Mammary epithelial cell (primary cell): ENCODE results near the gene C16orf74.

Experiments
- CTCF ChIP-seq, 2 donors: IDR thresholded peaks in 1 of 2; conservative IDR thresholded peaks in 1 of 2; 2 replicates each; pipeline ENCODE4 v1.5.1; 2011 to 2012; ENCODE audit warnings: inconsistent platforms in 2 of 2, low read length in 2 of 2, mild to moderate bottlenecking in 2 of 2, control low read depth in 1 of 2, low read depth in 1 of 2; ENCODE audit not compliant: insufficient read depth in 1 of 2; ENCODE audit errors: extremely low read depth in 1 of 2
- EZH2 ChIP-seq: IDR thresholded peaks from 2 replicates; pipeline ENCODE4 v1.6.1; 2012; ENCODE audit warnings: low read length, inconsistent platforms, borderline replicate concordance

GRCh38 chr16:85752511-85753420 is 1.9 kb upstream of the C16orf74 start:
- no peak for TF ChIP-seq CTCF (conservative IDR thresholded peaks at IDR 0.05 in 1 of 2, IDR thresholded peaks at IDR 0.05 in 1 of 2; ENCODE audit: extremely low read depth in 1 of 2, insufficient read depth in 1 of 2, low read depth in 1 of 2, low read length in 2 of 2)
- TF ChIP-seq EZH2, result no peak
